GM18907 (cell line): Measurements from ENCODE around the gene FBXO27.
"Not testable (repeated sequence)": the region's sequence is repeated elsewhere in the genome, so short reads cannot be mapped to it uniquely, and the experiment has no call there.

Source experiments
- ATAC-seq: cut with Tn5 transposase; IDR thresholded peaks from one replicate; pipeline ENCODE4 v1.9.1; 2021; ENCODE audit warnings: mild to moderate bottlenecking, moderate library complexity; ENCODE audit not compliant: unreplicated experiment

Gene FBXO27

GRCh38 chr19:39032063-39032918, at the start of gene FBXO27:
FBXO27 (minus strand) TSS chr19:39032549; CDS start chr19:39032227, 322 bp downstream.
- ATAC-seq = no peak

GRCh38 chr19:39080431-39080830, 48.1 kb upstream of the FBXO27 start:
- no peak for ATAC-seq

GRCh38 chr19:39078436-39079200, 46.3 kb upstream of the FBXO27 start:
- no peak for ATAC-seq

- ATAC-seq = no peak
Measured at GRCh38 chr19:39077323-39077722, 45.0 kb upstream of the FBXO27 start.

GRCh38 chr19:39074942-39075341, 42.6 kb upstream of the FBXO27 start:
- ATAC-seq = no peak

- ATAC-seq = no peak
Measured at GRCh38 chr19:39074205-39074692, 41.9 kb upstream of the FBXO27 start.

- ATAC-seq = no peak
Measured at GRCh38 chr19:39070888-39071287, 38.5 kb upstream of the FBXO27 start.

- not testable (repeated sequence) for ATAC-seq
Measured at GRCh38 chr19:39068259-39068658, 35.9 kb upstream of the FBXO27 start.

- ATAC-seq = no peak
Measured at GRCh38 chr19:39067104-39067503, 34.8 kb upstream of the FBXO27 start.

GRCh38 chr19:39065928-39066327, 33.6 kb upstream of the FBXO27 start:
- no peak for ATAC-seq

GRCh38 chr19:39064405-39064804, 32.1 kb upstream of the FBXO27 start:
- ATAC-seq = no peak

GRCh38 chr19:39060171-39060570, 27.8 kb upstream of the FBXO27 start:
- no peak for ATAC-seq

GRCh38 chr19:39059302-39059701, 27.0 kb upstream of the FBXO27 start:
- ATAC-seq = no peak

- no peak for ATAC-seq
Measured at GRCh38 chr19:39057615-39058014, 25.3 kb upstream of the FBXO27 start.

GRCh38 chr19:39054091-39054470, 21.7 kb upstream of the FBXO27 start:
- ATAC-seq = no peak

- ATAC-seq = no peak
Measured at GRCh38 chr19:39053276-39054090, 21.1 kb upstream of the FBXO27 start.

GRCh38 chr19:39052846-39053245, 20.5 kb upstream of the FBXO27 start:
- no peak for ATAC-seq

GRCh38 chr19:39052243-39052746, 19.9 kb upstream of the FBXO27 start:
- ATAC-seq = no peak

GRCh38 chr19:39047073-39047472, 14.7 kb upstream of the FBXO27 start:
- ATAC-seq = no peak

GRCh38 chr19:39046037-39046821, 13.9 kb upstream of the FBXO27 start:
- ATAC-seq = no peak
